ENCODE results near the gene GPSM1.

DNA sequence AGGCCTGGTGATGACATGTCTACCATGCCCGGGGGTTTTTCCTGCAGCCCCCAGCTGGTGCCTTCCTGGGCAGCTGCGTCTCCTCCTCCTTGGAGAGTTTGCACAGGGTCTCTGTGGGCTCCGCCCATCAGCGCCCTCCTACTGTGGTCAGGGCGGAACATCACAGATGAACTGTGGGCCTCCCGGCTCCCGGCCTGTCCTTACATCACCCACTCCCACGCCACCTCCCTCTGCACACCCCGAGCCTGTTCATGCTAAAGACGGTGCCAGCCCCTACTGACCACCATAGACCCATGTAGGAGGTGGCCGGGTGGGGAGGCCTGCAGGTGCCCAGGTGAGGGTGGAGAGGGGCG lies 12.6 kb downstream of the GPSM1 start:
- TF ChIP-seq, protein P1, sequence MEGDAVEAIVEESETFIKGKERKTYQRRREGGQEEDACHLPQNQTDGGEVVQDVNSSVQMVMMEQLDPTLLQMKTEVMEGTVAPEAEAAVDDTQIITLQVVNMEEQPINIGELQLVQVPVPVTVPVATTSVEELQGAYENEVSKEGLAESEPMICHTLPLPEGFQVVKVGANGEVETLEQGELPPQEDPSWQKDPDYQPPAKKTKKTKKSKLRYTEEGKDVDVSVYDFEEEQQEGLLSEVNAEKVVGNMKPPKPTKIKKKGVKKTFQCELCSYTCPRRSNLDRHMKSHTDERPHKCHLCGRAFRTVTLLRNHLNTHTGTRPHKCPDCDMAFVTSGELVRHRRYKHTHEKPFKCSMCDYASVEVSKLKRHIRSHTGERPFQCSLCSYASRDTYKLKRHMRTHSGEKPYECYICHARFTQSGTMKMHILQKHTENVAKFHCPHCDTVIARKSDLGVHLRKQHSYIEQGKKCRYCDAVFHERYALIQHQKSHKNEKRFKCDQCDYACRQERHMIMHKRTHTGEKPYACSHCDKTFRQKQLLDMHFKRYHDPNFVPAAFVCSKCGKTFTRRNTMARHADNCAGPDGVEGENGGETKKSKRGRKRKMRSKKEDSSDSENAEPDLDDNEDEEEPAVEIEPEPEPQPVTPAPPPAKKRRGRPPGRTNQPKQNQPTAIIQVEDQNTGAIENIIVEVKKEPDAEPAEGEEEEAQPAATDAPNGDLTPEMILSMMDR (IDR thresholded peaks at IDR 0.05; ENCODE audit: insufficient read depth, low read depth, low read length): no peak
- TF ChIP-seq EZH2 (IDR thresholded peaks at IDR 0.05; ENCODE audit: insufficient read depth, low read length): no peak
